GM21360 (cell line): Measurements from ENCODE around the gene MED12L.
A peak's percentile ranks its signal among the peaks of the same experiment; 100 is the strongest.
"Not testable (repeated sequence)": the region's sequence is repeated elsewhere in the genome, so short reads cannot be mapped to it uniquely, and the experiment has no call there.

Source experiments
- ATAC-seq: cut with Tn5 transposase; IDR thresholded peaks from one replicate; pipeline ENCODE4 v1.9.1; 2021; ENCODE audit warnings: mild to moderate bottlenecking, moderate library complexity; ENCODE audit not compliant: unreplicated experiment

Gene MED12L

GRCh38 chr3:151209654-151210053 lies 124.2 kb downstream of the MED12L start:
- ATAC-seq = no peak

- peak; percentile 68 for ATAC-seq
Measured at GRCh38 chr3:151210676-151211381, 125.4 kb downstream of the MED12L start.

GRCh38 chr3:151213151-151213550 lies 127.7 kb downstream of the MED12L start:
- ATAC-seq = no peak

- no peak for ATAC-seq
Measured at GRCh38 chr3:151213881-151214280, 128.4 kb downstream of the MED12L start.

GRCh38 chr3:151214459-151214858 lies 129.0 kb downstream of the MED12L start:
- ATAC-seq = no peak

- no peak for ATAC-seq
Measured at GRCh38 chr3:151216641-151217607, 131.5 kb downstream of the MED12L start.

GRCh38 chr3:151218136-151218535 lies 132.7 kb downstream of the MED12L start:
- no peak for ATAC-seq

GRCh38 chr3:151219056-151219455 lies 133.6 kb downstream of the MED12L start:
- ATAC-seq = no peak

GRCh38 chr3:151224268-151224866 lies 138.9 kb downstream of the MED12L start:
- no peak for ATAC-seq

- no peak for ATAC-seq
Measured at GRCh38 chr3:151225040-151225975, 139.8 kb downstream of the MED12L start.

GRCh38 chr3:151226088-151226563 lies 140.7 kb downstream of the MED12L start:
- no peak for ATAC-seq

GRCh38 chr3:151226825-151227224 lies 141.4 kb downstream of the MED12L start:
- no peak for ATAC-seq

- ATAC-seq = peak; percentile 14
Measured at GRCh38 chr3:151227266-151227806, 141.9 kb downstream of the MED12L start.

GRCh38 chr3:151227807-151228665 lies 142.6 kb downstream of the MED12L start:
- ATAC-seq = peak; percentile 88

- no peak for ATAC-seq
Measured at GRCh38 chr3:151228666-151229040, 143.2 kb downstream of the MED12L start.

GRCh38 chr3:151230646-151231045 lies 145.2 kb downstream of the MED12L start:
- peak; percentile 68 for ATAC-seq

GRCh38 chr3:151232403-151232802 lies 146.9 kb downstream of the MED12L start:
- not testable (repeated sequence) for ATAC-seq

- ATAC-seq = no peak
Measured at GRCh38 chr3:151232991-151233390, 147.5 kb downstream of the MED12L start.

- ATAC-seq = no peak
Measured at GRCh38 chr3:151234825-151235224, 149.4 kb downstream of the MED12L start.
